Measurements from ENCODE around the gene GGA3. TPM values are rescaled to one million over a fixed set of nuclear protein-coding genes. Genes with fewer than 3 reads are reported as not detected.
A peak's percentile ranks its signal among the peaks of the same experiment; 100 is the strongest.

The GGA3 gene
- total RNA-seq, 1 experiment from 2014 or later = 58.3 TPM

GRCh38 chr17:75199886-75200618 lies 61.4 kb downstream of the GGA3 start:
- CTCF ChIA-PET = interaction anchor here (1.1 to 5.2 kb wide), 7 partner anchors 11 to 130 kb away, joined by 3 to 104 read pairs (median 22); partner anchors contain the start of genes MIF4GD and SUMO2
- Histone ChIP-seq H3K4me1 (ENCODE audit: control insufficient read depth in 1 of 2, insufficient read depth in 2 of 2, low read length in 2 of 2) (peaks cover 20 to 37% of the 10 kb centered on the region in 2 experiments), H3K27ac (ENCODE audit: low read depth, low read length) (peak overlapping the region; percentile 62), H4K20me1 (ENCODE audit: insufficient read depth) (no peaks in the 10 kb centered on the region), H3K9me2 (ENCODE audit: insufficient read depth) (no peaks in the 10 kb centered on the region), H3K27me3 (ENCODE audit: insufficient read depth, low read length) (no peaks in the 10 kb centered on the region), H3K4me2 (ENCODE audit: low read length) (peak overlapping the region; percentile 53), H3K9ac (ENCODE audit: low read length) (peak overlapping the region; percentile 53), H3K9me3 (ENCODE audit: control insufficient read depth in 1 of 2, insufficient read depth in 1 of 2, low read depth in 1 of 2, low read length in 2 of 2) (no peaks in the 10 kb centered on the region), H2AFZ (ENCODE audit: low read depth, low read length, poor library complexity, severe bottlenecking) (no peak overlapping the region), H3K4me3 (replicated peaks in 1 of 2; ENCODE audit: low read depth in 1 of 2, low read length in 2 of 2) (no peak overlapping the region), H3K36me3 (ENCODE audit: control insufficient read depth in 1 of 2, insufficient read depth in 2 of 2, low read length in 2 of 2) (no peaks in the 10 kb centered on the region), H3K79me2 (ENCODE audit: insufficient read depth, low read length) (peaks cover 6% of the 10 kb centered on the region; the same call in 1 of the 2 replicates)
- no peak for DNase-seq (ENCODE audit: low read depth, low spot score)
- TSS peak; percentile 89 for BruUV-seq (replicated peaks)
- no peak for ATAC-seq
- no peak for TF ChIP-seq RAD21 (IDR thresholded peaks at IDR 0.05; ENCODE audit: low read depth)
- TF ChIP-seq TCF7L2 (IDR thresholded peaks at IDR 0.05; ENCODE audit: borderline replicate concordance, extremely low read depth, insufficient read depth, insufficient read length) = no peak
- no peak for TF ChIP-seq EZH2 (IDR thresholded peaks at IDR 0.05)
- TF ChIP-seq ZFX (IDR thresholded peaks at IDR 0.05) = no peak
- no peak for TF ChIP-seq EZH2phosphoT487 (IDR thresholded peaks at IDR 0.05; ENCODE audit: borderline replicate concordance)
- TF ChIP-seq ZNF274 (IDR thresholded peaks at IDR 0.05; ENCODE audit: low read depth, low read length) = no peak
- TF ChIP-seq REST (IDR thresholded peaks at IDR 0.05; ENCODE audit: low read depth) = no peak
- TF ChIP-seq POLR2AphosphoS5 (IDR thresholded peaks at IDR 0.05; ENCODE audit: low read depth, low read length) = no peak
- no peak for TF ChIP-seq MAX (IDR thresholded peaks at IDR 0.05)
- TF ChIP-seq ZBTB33 (IDR thresholded peaks at IDR 0.05; ENCODE audit: extremely low read depth, insufficient replicate concordance, low read length) = no peak
- no peak for TF ChIP-seq SP1 (IDR thresholded peaks at IDR 0.05; ENCODE audit: low read depth)
- intact Hi-C loops (cut with micrococcal nuclease) = loop anchor here (1.0 to 5.0 kb wide), 3 partner anchors 75 to 239 kb away; no protein-coding TSS in a partner anchor
- POLR2A ChIA-PET = interaction anchor here (1.3 to 2.4 kb wide), 4 partner anchors 12 to 74 kb away, joined by 4 to 26 read pairs (median 4); partner anchors contain the start of gene NT5C
- RAD21 ChIA-PET (ENCODE audit: low non-redundant PET in 1 of 2, low total read pairs in 2 of 2, uncharacterized antibody in 2 of 2, unreplicated experiment in 2 of 2) = interaction anchor here (0.6 to 1.1 kb wide), 5 partner anchors 86 to 239 kb away, joined by 3 to 4 read pairs (median 3); no protein-coding TSS in a partner anchor
